GM12875 (cell line): ENCODE results near the gene ZDHHC18.

Source experiments
- H3K4me3 ChIP-seq: one replicate; pipeline ENCODE4 v1.5.1; 2011; ENCODE audit warnings: low read depth, low read length, control low read depth
- CTCF ChIP-seq: IDR thresholded peaks from 2 replicates; pipeline ENCODE4 v1.5.1; 2011; ENCODE audit warnings: low read depth, mild to moderate bottlenecking, control low read depth, inconsistent platforms, low read length, moderate library complexity, borderline replicate concordance; ENCODE audit not compliant: insufficient read depth

The ZDHHC18 gene

GRCh38 chr1:26889551-26890466 lies 63.3 kb downstream of the ZDHHC18 start, which contains the start of gene GPN2:
Gene GPN2, minus strand, starts transcription at chr1:26890283. Its CDS starts 187 bp downstream, at chr1:26890096.
- H3K4me3 ChIP-seq = peak within 1 kb of the TSS; percentile 81
- TF ChIP-seq CTCF = no peak

- no peak for TF ChIP-seq CTCF
- peak overlapping the region; percentile 81 for H3K4me3 ChIP-seq
Observed at GRCh38 chr1:26890467-26890796, 63.9 kb downstream of the ZDHHC18 start.

- no peak for TF ChIP-seq CTCF
- no peak overlapping the region for H3K4me3 ChIP-seq
Observed at GRCh38 chr1:26894263-26894662, 67.8 kb downstream of the ZDHHC18 start.

- no peak for TF ChIP-seq CTCF
- no peak overlapping the region for H3K4me3 ChIP-seq
Observed at GRCh38 chr1:26897351-26897750, 70.9 kb downstream of the ZDHHC18 start.

GRCh38 chr1:26900001-26900814 lies 73.7 kb downstream of the ZDHHC18 start, which contains the start of gene GPATCH3:
Gene GPATCH3, minus strand, starts transcription at chr1:26900467. Its CDS starts 25 bp downstream, at chr1:26900442.
- peak within 1 kb of the TSS; percentile 78 for H3K4me3 ChIP-seq
- TF ChIP-seq CTCF = no peak

GRCh38 chr1:26900815-26901511 lies 74.5 kb downstream of the ZDHHC18 start:
- TF ChIP-seq CTCF = no peak
- H3K4me3 ChIP-seq = peak overlapping the region; percentile 78
